Panc1 (cell line): ENCODE results near the gene OTULINL.

ENCODE experiments used
- POLR2AphosphoS5 ChIP-seq: IDR thresholded peaks from 2 replicates; pipeline ENCODE4 v1.6.1; 2012; ENCODE audit warnings: mild to moderate bottlenecking, low read depth, low read length, moderate library complexity
- SIN3A ChIP-seq: IDR thresholded peaks from 2 replicates; pipeline ENCODE4 v1.6.1; 2012; ENCODE audit warnings: low read depth, mild to moderate bottlenecking, low read length, moderate library complexity, borderline replicate concordance; ENCODE audit not compliant: insufficient read depth
- TCF7L2 ChIP-seq: IDR thresholded peaks from 2 replicates; pipeline ENCODE4 v1.6.1; 2011; ENCODE audit warnings: mild to moderate bottlenecking, low read depth, low read length, inconsistent platforms
- TF ChIP-seq, protein P1 (sequence below): fragments of 450-650 bp; IDR thresholded peaks from 2 replicates; pipeline ENCODE4 v1.5.1; 2017; ENCODE audit warnings: mild to moderate bottlenecking
- TF ChIP-seq, protein P2 (sequence below), 2 experiments: IDR thresholded peaks; 2 replicates each; pipeline ENCODE4 v1.6.1; 2011 to 2012; ENCODE audit warnings: low read depth in 2 of 2, control low read depth in 1 of 2, low read length in 1 of 2, mild to moderate bottlenecking in 1 of 2, moderate library complexity in 1 of 2; ENCODE audit not compliant: insufficient read depth in 1 of 2

DNA sequence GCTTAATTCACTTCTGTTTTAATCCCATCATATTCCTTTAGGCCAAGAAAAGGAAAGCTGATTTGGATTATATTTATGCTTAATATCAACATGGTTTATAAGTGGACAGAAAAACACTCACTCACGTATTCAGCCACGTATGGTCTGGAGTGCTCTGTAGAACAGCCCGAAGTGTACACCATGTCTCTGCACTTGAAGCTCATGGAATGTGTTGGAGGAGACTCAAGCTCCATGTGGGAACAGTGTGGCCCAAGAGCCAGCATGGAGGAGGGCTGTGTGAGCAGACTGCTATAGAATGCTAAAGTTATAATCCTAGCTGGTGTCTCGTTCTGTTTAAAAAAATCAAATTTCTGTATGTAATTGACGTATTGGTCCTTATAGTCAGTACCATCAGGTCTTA lies 32.9 kb downstream of the OTULINL start:
- TF ChIP-seq, protein P1, sequence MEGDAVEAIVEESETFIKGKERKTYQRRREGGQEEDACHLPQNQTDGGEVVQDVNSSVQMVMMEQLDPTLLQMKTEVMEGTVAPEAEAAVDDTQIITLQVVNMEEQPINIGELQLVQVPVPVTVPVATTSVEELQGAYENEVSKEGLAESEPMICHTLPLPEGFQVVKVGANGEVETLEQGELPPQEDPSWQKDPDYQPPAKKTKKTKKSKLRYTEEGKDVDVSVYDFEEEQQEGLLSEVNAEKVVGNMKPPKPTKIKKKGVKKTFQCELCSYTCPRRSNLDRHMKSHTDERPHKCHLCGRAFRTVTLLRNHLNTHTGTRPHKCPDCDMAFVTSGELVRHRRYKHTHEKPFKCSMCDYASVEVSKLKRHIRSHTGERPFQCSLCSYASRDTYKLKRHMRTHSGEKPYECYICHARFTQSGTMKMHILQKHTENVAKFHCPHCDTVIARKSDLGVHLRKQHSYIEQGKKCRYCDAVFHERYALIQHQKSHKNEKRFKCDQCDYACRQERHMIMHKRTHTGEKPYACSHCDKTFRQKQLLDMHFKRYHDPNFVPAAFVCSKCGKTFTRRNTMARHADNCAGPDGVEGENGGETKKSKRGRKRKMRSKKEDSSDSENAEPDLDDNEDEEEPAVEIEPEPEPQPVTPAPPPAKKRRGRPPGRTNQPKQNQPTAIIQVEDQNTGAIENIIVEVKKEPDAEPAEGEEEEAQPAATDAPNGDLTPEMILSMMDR: no peak
- TF ChIP-seq POLR2AphosphoS5 (no peak), TCF7L2 (no peak), SIN3A (no peak)
- TF ChIP-seq, protein P2, sequence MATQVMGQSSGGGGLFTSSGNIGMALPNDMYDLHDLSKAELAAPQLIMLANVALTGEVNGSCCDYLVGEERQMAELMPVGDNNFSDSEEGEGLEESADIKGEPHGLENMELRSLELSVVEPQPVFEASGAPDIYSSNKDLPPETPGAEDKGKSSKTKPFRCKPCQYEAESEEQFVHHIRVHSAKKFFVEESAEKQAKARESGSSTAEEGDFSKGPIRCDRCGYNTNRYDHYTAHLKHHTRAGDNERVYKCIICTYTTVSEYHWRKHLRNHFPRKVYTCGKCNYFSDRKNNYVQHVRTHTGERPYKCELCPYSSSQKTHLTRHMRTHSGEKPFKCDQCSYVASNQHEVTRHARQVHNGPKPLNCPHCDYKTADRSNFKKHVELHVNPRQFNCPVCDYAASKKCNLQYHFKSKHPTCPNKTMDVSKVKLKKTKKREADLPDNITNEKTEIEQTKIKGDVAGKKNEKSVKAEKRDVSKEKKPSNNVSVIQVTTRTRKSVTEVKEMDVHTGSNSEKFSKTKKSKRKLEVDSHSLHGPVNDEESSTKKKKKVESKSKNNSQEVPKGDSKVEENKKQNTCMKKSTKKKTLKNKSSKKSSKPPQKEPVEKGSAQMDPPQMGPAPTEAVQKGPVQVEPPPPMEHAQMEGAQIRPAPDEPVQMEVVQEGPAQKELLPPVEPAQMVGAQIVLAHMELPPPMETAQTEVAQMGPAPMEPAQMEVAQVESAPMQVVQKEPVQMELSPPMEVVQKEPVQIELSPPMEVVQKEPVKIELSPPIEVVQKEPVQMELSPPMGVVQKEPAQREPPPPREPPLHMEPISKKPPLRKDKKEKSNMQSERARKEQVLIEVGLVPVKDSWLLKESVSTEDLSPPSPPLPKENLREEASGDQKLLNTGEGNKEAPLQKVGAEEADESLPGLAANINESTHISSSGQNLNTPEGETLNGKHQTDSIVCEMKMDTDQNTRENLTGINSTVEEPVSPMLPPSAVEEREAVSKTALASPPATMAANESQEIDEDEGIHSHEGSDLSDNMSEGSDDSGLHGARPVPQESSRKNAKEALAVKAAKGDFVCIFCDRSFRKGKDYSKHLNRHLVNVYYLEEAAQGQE (IDR thresholded peaks at IDR 0.05; ENCODE audit: insufficient read depth in 1 of 2, low read depth in 2 of 2, low read length in 1 of 2): no peak
